Liver (tissue), 9 donors: Measurements from ENCODE around the gene MGAT1. TPM values are rescaled to one million over a fixed set of nuclear protein-coding genes. Genes with fewer than 3 reads are reported as not detected.

Experiments
- DNase-seq: peaks from one replicate; pipeline ENCODE4 v3.0.0-alpha.2; 2017; ENCODE audit warnings: low spot score
- H3K27ac ChIP-seq, 2 donors: one replicate each; pipeline ENCODE4 v1.7.0; 2013; ENCODE audit warnings: inconsistent platforms in 2 of 2, low read length in 2 of 2, control low read depth in 1 of 2, low read depth in 1 of 2, mild to moderate bottlenecking in 1 of 2
- H3K27me3 ChIP-seq, 4 donors: one replicate each; pipeline versions ENCODE4 v1.6.1 to v1.7.0; 2013; ENCODE audit warnings: low read length in 3 of 4, inconsistent platforms in 1 of 4, mild to moderate bottlenecking in 1 of 4, moderate library complexity in 1 of 4; ENCODE audit not compliant: control insufficient read depth in 4 of 4, insufficient read depth in 4 of 4
- H3K36me3 ChIP-seq, 4 donors: one replicate each; pipeline versions ENCODE4 v1.6.1 to v1.7.0; 2013; ENCODE audit warnings: low read length in 3 of 4, mild to moderate bottlenecking in 3 of 4, low read depth in 1 of 4, moderate library complexity in 1 of 4; ENCODE audit not compliant: control insufficient read depth in 4 of 4, insufficient read depth in 3 of 4
- H3K4me1 ChIP-seq, 4 donors: one replicate each; pipeline versions ENCODE4 v1.6.1 to v1.7.0; 2013; ENCODE audit warnings: low read length in 3 of 4, mild to moderate bottlenecking in 3 of 4, moderate library complexity in 1 of 4; ENCODE audit not compliant: control insufficient read depth in 4 of 4, insufficient read depth in 4 of 4
- H3K4me3 ChIP-seq, 3 donors: one replicate each; pipeline versions ENCODE4 v1.6.1 to v1.7.0; 2013; ENCODE audit warnings: low read length in 3 of 3, control low read depth in 1 of 3, low read depth in 1 of 3, mild to moderate bottlenecking in 1 of 3
- H3K9ac ChIP-seq, 2 donors: one replicate each; pipeline ENCODE4 v1.7.0; 2013; ENCODE audit warnings: low read length in 2 of 2, mild to moderate bottlenecking in 2 of 2, moderate library complexity in 2 of 2, control low read depth in 1 of 2, low read depth in 1 of 2
- H3K9me3 ChIP-seq, 4 donors: one replicate each; pipeline versions ENCODE4 v1.6.1 to v1.7.0; 2013; ENCODE audit warnings: low read length in 3 of 4; ENCODE audit not compliant: control insufficient read depth in 4 of 4
- EGR1 ChIP-seq, 2 donors: IDR thresholded peaks; 2 replicates each; pipeline ENCODE4 v1.6.1; 2016 to 2018; ENCODE audit warnings: antibody characterized with exemption in 2 of 2, low read depth in 2 of 2
- FOXA1 ChIP-seq: IDR thresholded peaks from 2 replicates; pipeline ENCODE4 v1.6.1; 2016; ENCODE audit warnings: antibody characterized with exemption
- FOXA2 ChIP-seq: IDR thresholded peaks from 2 replicates; pipeline ENCODE4 v1.6.1; 2016; ENCODE audit warnings: antibody characterized with exemption
- GABPA ChIP-seq, 2 donors: IDR thresholded peaks in 1 of 2; conservative IDR thresholded peaks in 1 of 2; 2 replicates each; pipeline ENCODE4 v1.6.1; 2016; ENCODE audit warnings: antibody characterized with exemption in 2 of 2, mild to moderate bottlenecking in 1 of 2, moderate library complexity in 1 of 2
- HNF4A ChIP-seq, 2 donors: conservative IDR thresholded peaks; 2 replicates each; pipeline ENCODE4 v1.6.1; 2016; ENCODE audit warnings: antibody characterized with exemption in 2 of 2, mild to moderate bottlenecking in 2 of 2
- HNF4G ChIP-seq: IDR thresholded peaks from 2 replicates; pipeline ENCODE4 v1.6.1; 2016; ENCODE audit warnings: antibody characterized with exemption
- JUND ChIP-seq, 2 donors: IDR thresholded peaks; 2 replicates each; pipeline ENCODE4 v1.6.1; 2016; ENCODE audit warnings: antibody characterized with exemption in 2 of 2
- NR2F2 ChIP-seq: IDR thresholded peaks from 2 replicates; pipeline ENCODE4 v1.6.1; 2016; ENCODE audit warnings: antibody characterized with exemption
- RAD21 ChIP-seq, 2 donors: IDR thresholded peaks; 2 replicates each; pipeline ENCODE4 v1.6.1; 2016; ENCODE audit warnings: antibody characterized with exemption in 2 of 2, mild to moderate bottlenecking in 2 of 2
- REST ChIP-seq: IDR thresholded peaks from 2 replicates; pipeline ENCODE4 v1.6.1; 2016; ENCODE audit warnings: antibody characterized with exemption, mild to moderate bottlenecking
- RXRA ChIP-seq, 2 donors: IDR thresholded peaks; 2 replicates each; pipeline ENCODE4 v1.6.1; 2017 to 2018; ENCODE audit warnings: antibody characterized with exemption in 2 of 2, mild to moderate bottlenecking in 1 of 2
- SP1 ChIP-seq: IDR thresholded peaks from 2 replicates; pipeline ENCODE4 v1.6.1; 2018; ENCODE audit warnings: antibody characterized with exemption, mild to moderate bottlenecking
- TAF1 ChIP-seq: conservative IDR thresholded peaks from 2 replicates; pipeline ENCODE4 v1.6.1; 2016; ENCODE audit warnings: antibody characterized with exemption, mild to moderate bottlenecking
- YY1 ChIP-seq: IDR thresholded peaks from 2 replicates; pipeline ENCODE4 v1.6.1; 2016; ENCODE audit warnings: antibody characterized with exemption, mild to moderate bottlenecking
- WGBS: extraction: QIAGEN DNeasy Blood & Tissue Kit; methylation state at CpG from one replicate; pipeline ENCODE4 v1.1.7; 2013; 5-methylcytosine and 5-hydroxymethylcytosine counted together
- polyA plus RNA-seq, 2 donors: library from polyadenylated mRNA; stranded (reverse) in 1 of 2; unstranded in 1 of 2; fragments of 200-250 nt in 1 of 2; fragments of >200 nt in 1 of 2; fragmentation: Nextera tagmentation in 1 of 2; extraction: Ambion mirVana in 1 of 2; gene quantifications; one replicate each; pipeline versions ENCODE4 v1.2.1 to v1.2.3, GENCODE V29; 2013 to 2015
- total RNA-seq, 2 donors: library from RNA; depleted of rRNA; stranded (reverse); fragments of >200 nt; gene quantifications; one replicate each; pipeline ENCODE4 v1.2.3, GENCODE V29; 2014
- TF ChIP-seq, protein P1 (sequence below): IDR thresholded peaks from 2 replicates; pipeline ENCODE4 v1.6.1; 2016; ENCODE audit warnings: antibody characterized with exemption
- TF ChIP-seq, protein P2 (sequence below): IDR thresholded peaks from 2 replicates; pipeline ENCODE4 v1.6.1; 2016; ENCODE audit warnings: antibody characterized with exemption
- TF ChIP-seq, protein P3 (sequence below): IDR thresholded peaks from 2 replicates; pipeline ENCODE4 v1.6.1; 2016; ENCODE audit warnings: antibody characterized with exemption
- TF ChIP-seq, protein P4 (sequence below): fragments of 150-350 bp; IDR thresholded peaks from 2 replicates; pipeline ENCODE4 v1.5.1; 2017; ENCODE audit warnings: improper control_type of control experiment, low read depth, low read length; ENCODE audit not compliant: missing input control
- donor health status: healthy.
- donor health status: healthy.
- donor health status: healthy.
- donor health status: healthy.
- donor health status: healthy.

Gene MGAT1
- total and polyA plus RNA-seq, 4 donors, result 73.0 to 125 (median 97.7) TPM

DNA sequence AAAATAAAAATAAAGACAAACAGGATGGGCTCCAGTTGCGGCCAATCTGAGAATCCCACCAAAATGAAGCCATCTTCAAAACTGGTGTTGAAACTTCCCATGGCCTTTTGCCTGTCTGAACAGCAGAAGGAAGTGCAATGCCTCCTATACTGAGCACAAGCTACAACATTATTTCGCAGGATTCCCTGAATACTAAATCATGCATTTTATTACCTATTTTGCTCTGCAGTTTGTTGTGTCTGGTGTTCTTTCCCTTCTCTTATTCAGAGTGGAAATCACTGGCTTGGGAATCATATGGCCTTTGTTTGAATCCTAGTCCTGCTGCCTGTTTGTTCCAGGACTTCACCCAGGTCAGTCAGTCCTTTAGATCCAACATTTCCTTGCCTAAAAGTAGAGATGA, 62.6 kb downstream of the MGAT1 start, which contains the start of gene OR2Y1:
Gene OR2Y1 (minus strand): TSS at position 101 of the 400 bp plus-strand sequence. CDS start 0 bp downstream, at position 101.
- DNase-seq, result no peak
- 77% methylated on average over 2 of the region's 2 CpGs for WGBS
- Histone ChIP-seq H3K4me1 (no peaks in the 10 kb centered on the region), H3K4me3 (no peak within 1 kb of the TSS), H3K9me3 (no peaks in the 10 kb centered on the region), H3K27me3 (peaks cover 0 to 11% (median 4%) of the 10 kb centered on the region in 4 donors), H3K9ac (no peak within 1 kb of the TSS), H3K27ac (no peak within 1 kb of the TSS), H3K36me3 (no peaks in the 10 kb centered on the region)
- TF ChIP-seq YY1, result no peak
- no peak for TF ChIP-seq RXRA (IDR thresholded peaks at IDR 0.05)
- TF ChIP-seq, protein P1, sequence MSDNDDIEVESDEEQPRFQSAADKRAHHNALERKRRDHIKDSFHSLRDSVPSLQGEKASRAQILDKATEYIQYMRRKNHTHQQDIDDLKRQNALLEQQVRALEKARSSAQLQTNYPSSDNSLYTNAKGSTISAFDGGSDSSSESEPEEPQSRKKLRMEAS, result no peak
- TF ChIP-seq JUND (IDR thresholded peaks at IDR 0.05), result no peak
- TF ChIP-seq FOXA1, result no peak
- no peak for TF ChIP-seq GABPA (IDR thresholded peaks at IDR 0.05 in 1 of 2, conservative IDR thresholded peaks at IDR 0.05 in 1 of 2)
- no peak for TF ChIP-seq RAD21 (IDR thresholded peaks at IDR 0.05)
- TF ChIP-seq TAF1, result no peak
- no peak for TF ChIP-seq HNF4A (conservative IDR thresholded peaks at IDR 0.05)
- TF ChIP-seq NR2F2, result no peak
- TF ChIP-seq, protein P2, sequence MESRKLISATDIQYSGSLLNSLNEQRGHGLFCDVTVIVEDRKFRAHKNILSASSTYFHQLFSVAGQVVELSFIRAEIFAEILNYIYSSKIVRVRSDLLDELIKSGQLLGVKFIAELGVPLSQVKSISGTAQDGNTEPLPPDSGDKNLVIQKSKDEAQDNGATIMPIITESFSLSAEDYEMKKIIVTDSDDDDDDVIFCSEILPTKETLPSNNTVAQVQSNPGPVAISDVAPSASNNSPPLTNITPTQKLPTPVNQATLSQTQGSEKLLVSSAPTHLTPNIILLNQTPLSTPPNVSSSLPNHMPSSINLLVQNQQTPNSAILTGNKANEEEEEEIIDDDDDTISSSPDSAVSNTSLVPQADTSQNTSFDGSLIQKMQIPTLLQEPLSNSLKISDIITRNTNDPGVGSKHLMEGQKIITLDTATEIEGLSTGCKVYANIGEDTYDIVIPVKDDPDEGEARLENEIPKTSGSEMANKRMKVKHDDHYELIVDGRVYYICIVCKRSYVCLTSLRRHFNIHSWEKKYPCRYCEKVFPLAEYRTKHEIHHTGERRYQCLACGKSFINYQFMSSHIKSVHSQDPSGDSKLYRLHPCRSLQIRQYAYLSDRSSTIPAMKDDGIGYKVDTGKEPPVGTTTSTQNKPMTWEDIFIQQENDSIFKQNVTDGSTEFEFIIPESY, result no peak
- no peak for TF ChIP-seq HNF4G
- TF ChIP-seq EGR1 (IDR thresholded peaks at IDR 0.05; ENCODE audit: low read depth in 2 of 2), result no peak
- TF ChIP-seq, protein P3, sequence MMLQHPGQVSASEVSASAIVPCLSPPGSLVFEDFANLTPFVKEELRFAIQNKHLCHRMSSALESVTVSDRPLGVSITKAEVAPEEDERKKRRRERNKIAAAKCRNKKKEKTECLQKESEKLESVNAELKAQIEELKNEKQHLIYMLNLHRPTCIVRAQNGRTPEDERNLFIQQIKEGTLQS, result no peak
- TF ChIP-seq FOXA2, result no peak
- TF ChIP-seq, protein P4, sequence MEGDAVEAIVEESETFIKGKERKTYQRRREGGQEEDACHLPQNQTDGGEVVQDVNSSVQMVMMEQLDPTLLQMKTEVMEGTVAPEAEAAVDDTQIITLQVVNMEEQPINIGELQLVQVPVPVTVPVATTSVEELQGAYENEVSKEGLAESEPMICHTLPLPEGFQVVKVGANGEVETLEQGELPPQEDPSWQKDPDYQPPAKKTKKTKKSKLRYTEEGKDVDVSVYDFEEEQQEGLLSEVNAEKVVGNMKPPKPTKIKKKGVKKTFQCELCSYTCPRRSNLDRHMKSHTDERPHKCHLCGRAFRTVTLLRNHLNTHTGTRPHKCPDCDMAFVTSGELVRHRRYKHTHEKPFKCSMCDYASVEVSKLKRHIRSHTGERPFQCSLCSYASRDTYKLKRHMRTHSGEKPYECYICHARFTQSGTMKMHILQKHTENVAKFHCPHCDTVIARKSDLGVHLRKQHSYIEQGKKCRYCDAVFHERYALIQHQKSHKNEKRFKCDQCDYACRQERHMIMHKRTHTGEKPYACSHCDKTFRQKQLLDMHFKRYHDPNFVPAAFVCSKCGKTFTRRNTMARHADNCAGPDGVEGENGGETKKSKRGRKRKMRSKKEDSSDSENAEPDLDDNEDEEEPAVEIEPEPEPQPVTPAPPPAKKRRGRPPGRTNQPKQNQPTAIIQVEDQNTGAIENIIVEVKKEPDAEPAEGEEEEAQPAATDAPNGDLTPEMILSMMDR, result no peak
- no peak for TF ChIP-seq SP1
- TF ChIP-seq REST, result no peak
